WI38 (cell line): ENCODE results near the gene CTSA.
"Not testable (repeated sequence)": the region's sequence is repeated elsewhere in the genome, so short reads cannot be mapped to it uniquely, and the experiment has no call there.

Experiments used
- H3K4me3 ChIP-seq: 2 replicates; pipeline ENCODE4 v1.5.1; 2011; ENCODE audit warnings: low read depth, mild to moderate bottlenecking, control low read depth, low read length
- CTCF ChIP-seq: IDR thresholded peaks from 2 replicates; pipeline ENCODE4 v1.5.1; 2012; ENCODE audit warnings: low read depth, mild to moderate bottlenecking, control low read depth, low read length

Gene CTSA

GRCh38 chr20:45897289-45897688 lies 6.2 kb downstream of the CTSA start:
- H3K4me3 ChIP-seq = no peak overlapping the region
- TF ChIP-seq CTCF = no peak

- H3K4me3 ChIP-seq = no peak overlapping the region
- TF ChIP-seq CTCF = no peak
Observed at GRCh38 chr20:45897692-45898091, 6.6 kb downstream of the CTSA start.

GRCh38 chr20:45898285-45898684 lies 7.2 kb downstream of the CTSA start:
- no peak overlapping the region for H3K4me3 ChIP-seq
- no peak for TF ChIP-seq CTCF

- no peak overlapping the region for H3K4me3 ChIP-seq
- TF ChIP-seq CTCF = no peak
Observed at GRCh38 chr20:45899046-45899835, 8.1 kb downstream of the CTSA start.

GRCh38 chr20:45901332-45901731 lies 10.2 kb downstream of the CTSA start:
- H3K4me3 ChIP-seq = not testable (repeated sequence)

GRCh38 chr20:45902199-45902701 lies 11.1 kb downstream of the CTSA start:
- H3K4me3 ChIP-seq = no peak overlapping the region
- TF ChIP-seq CTCF = no peak

GRCh38 chr20:45904583-45905504 lies 13.7 kb downstream of the CTSA start:
- H3K4me3 ChIP-seq = no peak overlapping the region
- no peak for TF ChIP-seq CTCF
